H1 (cell line): Measurements from ENCODE around the gene ZNF654. TPM values are rescaled to one million over a fixed set of nuclear protein-coding genes. Genes with fewer than 3 reads are reported as not detected.
"Not testable (repeated sequence)": the region's sequence is repeated elsewhere in the genome, so short reads cannot be mapped to it uniquely, and the experiment has no call there.

ENCODE experiments used
- CTCF ChIA-PET: fragments of 300-600 bp; sonication (Branson Sonifier 250); formaldehyde crosslinking; loops from one replicate; lab custom pipeline; 2021; ENCODE audit not compliant: partially characterized antibody; lab: Charles Lee
- POLR2A ChIA-PET: fragments of 300-600 bp; sonication (Branson Sonifier 250); formaldehyde crosslinking; loops from one replicate; lab custom pipeline; 2021; ENCODE audit warnings: inconsistent platforms; ENCODE audit not compliant: partially characterized antibody; lab: Charles Lee
- DNase-seq, 2 experiments: peaks; one replicate each; pipeline versions ENCODE4 v3.0.0 to v3.0.0-alpha.2; 2010 to 2022; ENCODE audit warnings: low spot score in 2 of 2, low read depth in 1 of 2, mixed read lengths in 1 of 2
- FAIRE-seq: peaks from 2 replicates; lab custom pipeline; 2011; peaks lifted over from hg19 to GRCh38; lab: Jason Lieb, UNC
- H2AFZ ChIP-seq: 2 replicates; pipeline ENCODE4 v1.8.1; 2012; ENCODE audit warnings: low read length, inconsistent platforms
- H2AK5ac ChIP-seq: 2 replicates; pipeline ENCODE4 v1.6.1; 2013; ENCODE audit warnings: low read depth, low read length
- H2BK120ac ChIP-seq: replicated peaks from 2 replicates; pipeline ENCODE3; 2013; ENCODE audit warnings: low read depth, low read length, inconsistent platforms
- H2BK12ac ChIP-seq: 2 replicates; pipeline ENCODE4 v1.6.1; 2013; ENCODE audit warnings: low read depth, low read length
- H2BK15ac ChIP-seq: 2 replicates; pipeline ENCODE4 v1.6.1; 2013; ENCODE audit warnings: low read length
- H2BK20ac ChIP-seq: 2 replicates; pipeline ENCODE4 v1.6.1; 2013; ENCODE audit warnings: low read length
- H2BK5ac ChIP-seq: 2 replicates; pipeline ENCODE4 v1.6.1; 2013; ENCODE audit warnings: low read depth, low read length
- H3K14ac ChIP-seq: 2 replicates; pipeline ENCODE4 v1.6.1; 2013; ENCODE audit warnings: inconsistent platforms; ENCODE audit not compliant: insufficient read length
- H3K18ac ChIP-seq: 2 replicates; pipeline ENCODE4 v1.6.1; 2013; ENCODE audit warnings: low read length; ENCODE audit errors: extremely low read depth
- H3K23ac ChIP-seq: 2 replicates; pipeline ENCODE4 v1.6.1; 2013; ENCODE audit warnings: inconsistent platforms; ENCODE audit not compliant: insufficient read length
- H3K23me2 ChIP-seq: 2 replicates; pipeline ENCODE4 v1.6.1; 2013; ENCODE audit warnings: low read depth, low read length
- H3K27ac ChIP-seq: 2 replicates; pipeline ENCODE4 v1.6.1; 2011; ENCODE audit warnings: low read depth, low read length, inconsistent platforms
- H3K27me3 ChIP-seq, 4 experiments: replicated peaks in 1 of 4; 1 replicate in 1 of 4; 2 replicates in 3 of 4; pipeline versions ENCODE4 v1.6.1 to v1.8.1; 2011 to 2013; ENCODE audit warnings: low read length in 3 of 4, mild to moderate bottlenecking in 3 of 4, inconsistent platforms in 2 of 4, mixed read lengths in 2 of 4, moderate library complexity in 1 of 4; ENCODE audit not compliant: control insufficient read depth in 3 of 4, insufficient read depth in 3 of 4; ENCODE audit errors: extremely low read depth in 1 of 4
- H3K36me3 ChIP-seq, 4 experiments: 2 replicates each; pipeline versions ENCODE4 v1.6.1 to v1.8.1; 2011 to 2013; ENCODE audit warnings: mild to moderate bottlenecking in 4 of 4, low read length in 3 of 4, moderate library complexity in 2 of 4, control low read depth in 1 of 4, inconsistent platforms in 1 of 4; ENCODE audit not compliant: insufficient read depth in 4 of 4, control insufficient read depth in 2 of 4
- H3K4ac ChIP-seq: replicated peaks from 2 replicates; pipeline ENCODE3; 2013; ENCODE audit warnings: low read length, low read depth, mixed read lengths, inconsistent platforms; ENCODE audit not compliant: insufficient read length
- H3K4me1 ChIP-seq, 4 experiments: replicated peaks in 1 of 4; 1 replicate in 1 of 4; 2 replicates in 3 of 4; pipeline versions ENCODE4 v1.6.1 to v1.8.1; 2011 to 2013; ENCODE audit warnings: low read length in 3 of 4, inconsistent platforms in 2 of 4, mixed read lengths in 1 of 4; ENCODE audit not compliant: insufficient read depth in 4 of 4, control insufficient read depth in 3 of 4
- H3K4me2 ChIP-seq, 2 experiments: 2 replicates each; pipeline versions ENCODE4 v1.6.1 to v1.8.1; 2011 to 2013; ENCODE audit warnings: low read depth in 2 of 2, low read length in 2 of 2, control low read depth in 1 of 2, inconsistent platforms in 1 of 2, mild to moderate bottlenecking in 1 of 2; ENCODE audit not compliant: insufficient read depth in 1 of 2
- H3K4me3 ChIP-seq, 4 experiments: fragments of 200-600, 300-600 bp in 1 of 4; sonication (generic), shearing (Covaris generic), sonication (Bioruptor Twin) in 1 of 4; 2 replicates each; pipeline versions ENCODE4 v1.5.1 to v1.8.1; 2011 to 2016; ENCODE audit warnings: low read length in 4 of 4, low read depth in 3 of 4, control low read depth in 2 of 4, inconsistent platforms in 2 of 4, mild to moderate bottlenecking in 2 of 4, mixed read lengths in 1 of 4, moderate library complexity in 1 of 4; ENCODE audit not compliant: insufficient read depth in 2 of 4; ENCODE audit errors: extremely low read depth in 1 of 4
- H3K56ac ChIP-seq: replicated peaks from 2 replicates; pipeline ENCODE3; 2013; ENCODE audit warnings: low read depth, mild to moderate bottlenecking, mixed read lengths, low read length, inconsistent platforms; ENCODE audit not compliant: insufficient read length
- H3K79me1 ChIP-seq: 2 replicates; pipeline ENCODE4 v1.6.1; 2013; ENCODE audit warnings: low read depth, low read length, control low read depth
- H3K79me2 ChIP-seq, 2 experiments: 2 replicates each; pipeline versions ENCODE4 v1.6.1 to v1.8.1; 2012 to 2013; ENCODE audit warnings: low read length in 2 of 2, mild to moderate bottlenecking in 2 of 2, inconsistent platforms in 1 of 2; ENCODE audit not compliant: insufficient read depth in 2 of 2, control insufficient read depth in 1 of 2
- H3K9ac ChIP-seq, 4 experiments: replicated peaks in 1 of 4; 1 replicate in 1 of 4; 2 replicates in 3 of 4; pipeline versions ENCODE4 v1.6.1 to v1.8.1; 2011 to 2013; ENCODE audit warnings: low read depth in 3 of 4, low read length in 3 of 4, control low read depth in 2 of 4, mild to moderate bottlenecking in 2 of 4, moderate library complexity in 2 of 4, inconsistent platforms in 1 of 4; ENCODE audit errors: extremely low read depth in 1 of 4
- H3K9me3 ChIP-seq, 2 experiments: 2 replicates each; pipeline versions ENCODE4 v1.6.1 to v1.8.1; 2012 to 2013; ENCODE audit warnings: mild to moderate bottlenecking in 2 of 2, moderate library complexity in 2 of 2, control low read depth in 1 of 2, inconsistent platforms in 1 of 2, low read depth in 1 of 2, low read length in 1 of 2, mixed read lengths in 1 of 2; ENCODE audit not compliant: insufficient read depth in 2 of 2
- H4K20me1 ChIP-seq, 2 experiments: replicated peaks in 1 of 2; 2 replicates each; pipeline versions ENCODE3 to v1.8.1; 2011 to 2013; ENCODE audit warnings: inconsistent platforms in 2 of 2, low read length in 2 of 2, mild to moderate bottlenecking in 1 of 2; ENCODE audit not compliant: insufficient read depth in 2 of 2, control insufficient read depth in 1 of 2
- H4K5ac ChIP-seq: 2 replicates; pipeline ENCODE4 v1.6.1; 2013; ENCODE audit warnings: low read length, low read depth, mixed read lengths, inconsistent platforms; ENCODE audit not compliant: insufficient read length
- H4K8ac ChIP-seq: 2 replicates; pipeline ENCODE4 v1.8.0; 2013; ENCODE audit warnings: mild to moderate bottlenecking, moderate library complexity, low read length, inconsistent platforms; ENCODE audit not compliant: insufficient read depth; ENCODE audit errors: extremely low read depth
- H4K91ac ChIP-seq: replicated peaks from 2 replicates; pipeline ENCODE3; 2013; ENCODE audit warnings: low read length, mixed read lengths, inconsistent platforms; ENCODE audit not compliant: insufficient read length
- WGBS, 2 experiments: shearing (Covaris generic) in 1 of 2; methylation state at CpG; one replicate each; pipeline versions ENCODE4 v1.1.6 to v1.1.7; 2013 to 2015; ENCODE audit warnings: low lambda C conversion rate in 2 of 2, mixed read lengths in 2 of 2, inconsistent platforms in 1 of 2, low coverage in 1 of 2, missing lambda C conversion rate in 1 of 2; ENCODE audit not compliant: insufficient replicate concordance in 2 of 2, insufficient coverage in 1 of 2, insufficient read length in 1 of 2; ENCODE audit errors: extremely low coverage in 1 of 2, missing lambda C conversion rate in 1 of 2; 5-methylcytosine and 5-hydroxymethylcytosine counted together
- polyA plus RNA-seq, 7 experiments: library from polyadenylated mRNA; depleted of rRNA in 3 of 7; stranded (reverse) in 5 of 7; unstranded in 2 of 7; fragments of >200 nt in 5 of 7; fragments of 200-250 nt in 2 of 7; gene quantifications; 1 replicate in 5 of 7; 2 replicates in 1 of 7; 4 replicates in 1 of 7; pipeline versions ENCODE4 v1.2.1 to v1.2.3, GENCODE V29; 2011 to 2013; ENCODE audit warnings: missing spikeins in 2 of 7, mixed read lengths in 2 of 7
- total RNA-seq: library from RNA; stranded (reverse); fragmentation: NEBNext Ultra II Directional; extraction: Animal tissue kit (Norgen Biotek cat#: 25700); gene quantifications from 2 replicates; pipeline ENCODE4 v1.2.1, GENCODE V29; 2021

The ZNF654 gene
- total and polyA plus RNA-seq, 2 of the 8 experiments (the other 6 are each of a cell fraction or from before 2014, with no cell fraction given), result 0.47 to 5.3 TPM

GRCh38 chr3:88182165-88182918 is 123.3 kb downstream of the ZNF654 start:
- H3K36me3 ChIP-seq, CTCF ChIA-PET, H2BK20ac ChIP-seq, H3K23ac ChIP-seq, H3K27ac ChIP-seq, H3K4me1 ChIP-seq, H2AFZ ChIP-seq, H3K9me3 ChIP-seq, H4K20me1 ChIP-seq, H3K79me2 ChIP-seq, H3K79me1 ChIP-seq, POLR2A ChIA-PET, H4K8ac ChIP-seq, H3K23me2 ChIP-seq, H2BK5ac ChIP-seq, H3K9ac ChIP-seq, H4K5ac ChIP-seq, H3K4me2 ChIP-seq, H3K56ac ChIP-seq, H2AK5ac ChIP-seq, H3K27me3 ChIP-seq, H3K4ac ChIP-seq, H2BK120ac ChIP-seq, H2BK12ac ChIP-seq, H3K14ac ChIP-seq, H3K4me3 ChIP-seq, H3K18ac ChIP-seq, DNase-seq, FAIRE-seq, H2BK15ac ChIP-seq, H4K91ac ChIP-seq: not testable (repeated sequence)
- WGBS, 2 experiments, result 89% methylated on average over 9 of the region's 9 CpGs; no CpG with 5 or more reads in 1 of the 2 experiments
